Vagina (tissue), 2 donors: ENCODE measurements around the gene FES. TPM values are rescaled to one million over a fixed set of nuclear protein-coding genes. Genes with fewer than 3 reads are reported as not detected.

Experiments used
- DNase-seq, 2 donors: peaks; one replicate each; pipeline ENCODE4 v3.0.0-alpha.2; 2017; ENCODE audit errors: extremely low spot score in 2 of 2
- H3K27ac ChIP-seq: fragments of 200-600 bp; sonication (generic); one replicate; pipeline ENCODE4 v1.5.1; 2019
- H3K27me3 ChIP-seq: fragments of 200-600 bp; sonication (generic); one replicate; pipeline ENCODE4 v1.5.1; 2019
- H3K36me3 ChIP-seq, 2 donors: fragments of 200-600 bp; sonication (generic); one replicate each; pipeline ENCODE4 v1.5.1; 2017 to 2019
- H3K4me1 ChIP-seq: fragments of 200-600 bp; sonication (generic); one replicate; pipeline ENCODE4 v1.5.1; 2019
- H3K4me3 ChIP-seq, 2 donors: fragments of 200-600 bp; sonication (generic); 1 replicate in 1 of 2; 2 replicates in 1 of 2; pipeline ENCODE4 v1.5.1; 2016 to 2019
- H3K9me3 ChIP-seq: fragments of 200-600 bp; sonication (generic); one replicate; pipeline ENCODE4 v1.5.1; 2019
- CTCF ChIP-seq, 3 experiments: fragments of 450-650 bp in 2 of 3; fragments of 200-600 bp in 1 of 3; sonication (generic) in 1 of 3; IDR thresholded peaks; one replicate each; pipeline ENCODE4 v1.5.1; 2017 to 2019; ENCODE audit warnings: antibody characterized with exemption in 3 of 3, mild to moderate bottlenecking in 2 of 3, moderate library complexity in 2 of 3
- POLR2A ChIP-seq, 2 donors: fragments of 450-650 bp; IDR thresholded peaks; one replicate each; pipeline ENCODE4 v1.6.1; 2017; ENCODE audit warnings: antibody characterized with exemption in 2 of 2, mild to moderate bottlenecking in 2 of 2, moderate library complexity in 2 of 2
- POLR2AphosphoS5 ChIP-seq, 2 donors: sonication (generic); formaldehyde crosslinking; IDR thresholded peaks; one replicate each; pipeline ENCODE4 v1.9.0; 2017; ENCODE audit warnings: antibody characterized with exemption in 2 of 2, mild to moderate bottlenecking in 2 of 2, low read depth in 1 of 2; ENCODE audit not compliant: insufficient read depth in 1 of 2
- intact Hi-C: fragments of 100-400 bp; cut with DNase I; formaldehyde crosslinking; loops from one replicate; pipeline ENCODE4 v1.15.1; 2023
- total RNA-seq: library from RNA; depleted of rRNA; stranded (reverse); fragments of >200 nt; gene quantifications from one replicate; pipeline ENCODE4 v1.2.3, GENCODE V29; 2016

The FES gene
- total RNA-seq, 1 donor from 2014 or later, result 47.4 TPM

GRCh38 chr15:90936823-90937222, 52.5 kb downstream of the FES start:
- no peak for DNase-seq
- no peak overlapping the region for H3K27ac ChIP-seq
- TF ChIP-seq POLR2AphosphoS5 (IDR thresholded peaks at IDR 0.05; ENCODE audit: insufficient read depth in 1 of 2, low read depth in 1 of 2) (no peak), POLR2A (IDR thresholded peaks at IDR 0.05) (no peak), CTCF (IDR thresholded peaks at IDR 0.05) (no peak)
- no peaks in the 10 kb centered on the region for H3K9me3 ChIP-seq
- H3K4me1 ChIP-seq, result peaks cover 38% of the 10 kb centered on the region
- intact Hi-C loops, result no loop called here
- H3K27me3 ChIP-seq, result no peaks in the 10 kb centered on the region
- H3K36me3 ChIP-seq, result peaks cover 0 to 32% of the 10 kb centered on the region in 2 donors
- H3K4me3 ChIP-seq, result no peak overlapping the region

- intact Hi-C loops, result no loop called here
- Histone ChIP-seq H3K27ac (no peak overlapping the region), H3K4me1 (peaks cover 28% of the 10 kb centered on the region), H3K9me3 (no peaks in the 10 kb centered on the region), H3K36me3 (peaks cover under 1 to 46% of the 10 kb centered on the region in 2 donors), H3K4me3 (no peak overlapping the region), H3K27me3 (no peaks in the 10 kb centered on the region)
- DNase-seq, result no peak
- TF ChIP-seq POLR2AphosphoS5 (IDR thresholded peaks at IDR 0.05; ENCODE audit: insufficient read depth in 1 of 2, low read depth in 1 of 2) (no peak), CTCF (IDR thresholded peaks at IDR 0.05) (no peak), POLR2A (IDR thresholded peaks at IDR 0.05) (no peak)
Observed at GRCh38 chr15:90938261-90938660, 54.0 kb downstream of the FES start.

GRCh38 chr15:90939756-90940155, 55.5 kb downstream of the FES start:
- no peaks in the 10 kb centered on the region for H3K9me3 ChIP-seq
- DNase-seq, result no peak
- H3K27ac ChIP-seq, result no peak overlapping the region
- no peak overlapping the region for H3K4me3 ChIP-seq
- H3K27me3 ChIP-seq, result no peaks in the 10 kb centered on the region
- peaks cover 4 to 61% of the 10 kb centered on the region in 2 donors for H3K36me3 ChIP-seq
- peaks cover 19% of the 10 kb centered on the region for H3K4me1 ChIP-seq
- TF ChIP-seq CTCF (IDR thresholded peaks at IDR 0.05) (no peak), POLR2AphosphoS5 (IDR thresholded peaks at IDR 0.05; ENCODE audit: insufficient read depth in 1 of 2, low read depth in 1 of 2) (no peak), POLR2A (IDR thresholded peaks at IDR 0.05) (no peak)
- intact Hi-C loops, result loop anchor here (10.0 kb wide), 1 partner anchor 325 kb away; no protein-coding TSS in a partner anchor

- H3K4me1 ChIP-seq, result peaks cover 12% of the 10 kb centered on the region
- DNase-seq, result no peak
- no peak overlapping the region for H3K4me3 ChIP-seq
- H3K9me3 ChIP-seq, result no peaks in the 10 kb centered on the region
- H3K27ac ChIP-seq, result no peak overlapping the region
- no peaks in the 10 kb centered on the region for H3K27me3 ChIP-seq
- intact Hi-C loops, result loop anchor here (10.0 kb wide), 1 partner anchor 324 kb away; no protein-coding TSS in a partner anchor
- no peak for TF ChIP-seq POLR2A (IDR thresholded peaks at IDR 0.05)
- peaks cover 4 to 72% of the 10 kb centered on the region in 2 donors for H3K36me3 ChIP-seq
Observed at GRCh38 chr15:90941038-90941437, 56.7 kb downstream of the FES start.

- H3K27me3 ChIP-seq, result no peaks in the 10 kb centered on the region
- H3K4me3 ChIP-seq, result no peak overlapping the region
- no peaks in the 10 kb centered on the region for H3K4me1 ChIP-seq
- no peak overlapping the region for H3K27ac ChIP-seq
- DNase-seq, result no peak
- TF ChIP-seq POLR2A (IDR thresholded peaks at IDR 0.05), result no peak
- no peak for TF ChIP-seq POLR2AphosphoS5 (IDR thresholded peaks at IDR 0.05; ENCODE audit: insufficient read depth in 1 of 2, low read depth in 1 of 2)
- TF ChIP-seq CTCF (IDR thresholded peaks at IDR 0.05), result no peak
- intact Hi-C loops, result loop anchor here (10.0 kb wide), 1 partner anchor 322 kb away; no protein-coding TSS in a partner anchor
- H3K9me3 ChIP-seq, result no peaks in the 10 kb centered on the region
- peaks cover 4 to 82% of the 10 kb centered on the region in 2 donors for H3K36me3 ChIP-seq
Observed at GRCh38 chr15:90942354-90943120, 58.2 kb downstream of the FES start.
